CD4-positive, alpha-beta T cell treated with Interleukin-17A for 4 hours (primary cell): ENCODE data around the gene LCN2.
"Not testable (repeated sequence)": the region's sequence is repeated elsewhere in the genome, so short reads cannot be mapped to it uniquely, and the experiment has no call there.

Experiments used
- DNase-seq: peaks from one replicate; pipeline ENCODE4 v3.0.0-alpha.2; 2020; ENCODE audit warnings: mixed read lengths

The LCN2 gene

GRCh38 chr9:128149001-128149701, at the start of gene LCN2:
Gene LCN2 (plus strand): TSS chr9:128149453. CDS start chr9:128149526, 73 bp downstream.
- DNase-seq, result no peak

GRCh38 chr9:128099932-128100491, 49.2 kb upstream of the LCN2 start:
- peak; percentile 31 for DNase-seq

GRCh38 chr9:128100581-128100980, 48.7 kb upstream of the LCN2 start:
- no peak for DNase-seq

- no peak for DNase-seq
Observed at GRCh38 chr9:128101231-128101661, 48.0 kb upstream of the LCN2 start.

GRCh38 chr9:128101690-128102089, 47.6 kb upstream of the LCN2 start:
- no peak for DNase-seq

GRCh38 chr9:128102196-128102595, 47.1 kb upstream of the LCN2 start:
- no peak for DNase-seq

GRCh38 chr9:128102861-128103588, 46.2 kb upstream of the LCN2 start:
- no peak for DNase-seq

- peak; percentile 72 for DNase-seq
Observed at GRCh38 chr9:128103589-128103962, 45.7 kb upstream of the LCN2 start.

- DNase-seq, result no peak
Observed at GRCh38 chr9:128104171-128104618, 45.1 kb upstream of the LCN2 start.

GRCh38 chr9:128105538-128106175, 43.6 kb upstream of the LCN2 start:
- DNase-seq, result no peak

- peak; percentile 30 for DNase-seq
Observed at GRCh38 chr9:128106181-128106939, 42.9 kb upstream of the LCN2 start.

- no peak for DNase-seq
Observed at GRCh38 chr9:128106940-128107467, 42.2 kb upstream of the LCN2 start.

GRCh38 chr9:128107468-128108268, 41.6 kb upstream of the LCN2 start:
- no peak for DNase-seq

GRCh38 chr9:128108269-128109049, 40.8 kb upstream of the LCN2 start:
- no peak for DNase-seq

- DNase-seq, result no peak
Observed at GRCh38 chr9:128109050-128109709, 40.1 kb upstream of the LCN2 start.

GRCh38 chr9:128111726-128112125, 37.5 kb upstream of the LCN2 start:
- not testable (repeated sequence) for DNase-seq

- no peak for DNase-seq
Observed at GRCh38 chr9:128113526-128114325, 35.5 kb upstream of the LCN2 start.

GRCh38 chr9:128114326-128115186, 34.7 kb upstream of the LCN2 start:
- DNase-seq, result no peak
